Activated CD4-positive, alpha-beta T cell treated with anti-CD3 and anti-CD28 coated beads, Interleukin-2, amount 10 ng/mL, durations not matched to agents 24 days and 14 days (primary cell): ENCODE data around the gene HLA-DPB1. TPM values are rescaled to one million over a fixed set of nuclear protein-coding genes. Genes with fewer than 3 reads are reported as not detected.

ENCODE experiments used
- DNase-seq: peaks from one replicate; pipeline ENCODE4 v3.0.0; 2022
- H3K27ac Mint-ChIP-seq: one replicate; pipeline ENCODE4 v1.8.0; 2022; ENCODE audit warnings: mild to moderate bottlenecking, mixed read lengths
- H3K27me3 Mint-ChIP-seq: one replicate; pipeline ENCODE4 v1.8.0; 2022; ENCODE audit warnings: mixed read lengths
- H3K36me3 Mint-ChIP-seq: one replicate; pipeline ENCODE4 v1.8.0; 2022; ENCODE audit warnings: low read depth, mild to moderate bottlenecking, mixed read lengths
- H3K4me1 Mint-ChIP-seq: one replicate; pipeline ENCODE4 v1.8.0; 2021; ENCODE audit warnings: mixed read lengths
- H3K4me3 Mint-ChIP-seq: one replicate; pipeline ENCODE4 v1.8.0; 2022; ENCODE audit warnings: mild to moderate bottlenecking, moderate library complexity, mixed read lengths
- H3K9me3 Mint-ChIP-seq: one replicate; pipeline ENCODE4 v1.8.0; 2021; ENCODE audit warnings: mixed read lengths
- intact Hi-C: fragments of 100-400 bp; cut with micrococcal nuclease; formaldehyde crosslinking; loops from one replicate; pipeline ENCODE4 v1.15.1; 2023
- total RNA-seq: library from RNA; stranded (reverse); gene quantifications from 2 replicates; pipeline ENCODE4 v1.2.3, GENCODE V29; 2022

Gene HLA-DPB1
- total RNA-seq, 1 donor from 2014 or later, result 6.2 TPM

DNA sequence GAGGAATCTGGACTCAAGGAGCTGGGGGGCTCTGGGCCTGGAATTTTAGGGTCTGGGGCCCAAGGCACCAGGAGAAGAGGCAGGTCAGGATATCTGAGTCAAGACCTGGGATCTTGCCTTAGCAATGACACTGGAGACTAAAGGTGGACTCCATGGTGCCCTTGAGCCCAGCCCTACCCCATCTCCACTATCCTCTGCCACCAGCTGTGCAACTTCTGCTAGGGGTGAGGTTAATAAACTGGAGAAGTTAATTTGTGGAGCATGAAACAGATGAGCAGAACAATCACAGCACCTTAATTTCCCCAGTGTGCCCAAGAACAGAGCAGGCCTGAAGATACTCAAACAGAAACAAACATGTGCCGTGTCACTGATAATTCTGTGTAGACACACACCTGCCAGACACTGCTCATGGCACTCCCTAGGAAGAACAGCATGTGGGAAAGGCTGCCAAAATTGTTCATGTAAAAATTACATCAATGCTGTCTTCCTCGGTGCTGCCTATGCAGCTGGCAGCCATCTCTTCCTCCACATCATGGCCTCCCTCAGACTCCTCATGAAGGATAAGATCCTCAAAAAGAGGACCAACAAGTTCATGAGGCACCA lies 3.2 kb downstream of the HLA-DPB1 start:
- no peak overlapping the region for H3K4me3 Mint-ChIP-seq
- H3K9me3 Mint-ChIP-seq, result no peaks in the 10 kb centered on the region
- H3K36me3 Mint-ChIP-seq, result no peaks in the 10 kb centered on the region
- H3K27me3 Mint-ChIP-seq, result no peaks in the 10 kb centered on the region
- peaks cover 41% of the 10 kb centered on the region for H3K4me1 Mint-ChIP-seq
- no peak overlapping the region for H3K27ac Mint-ChIP-seq
- DNase-seq, result peak; percentile 49
- intact Hi-C loops, result loop anchor here (5.0 kb wide), 1 partner anchor 192 kb away; no protein-coding TSS in a partner anchor

DNA sequence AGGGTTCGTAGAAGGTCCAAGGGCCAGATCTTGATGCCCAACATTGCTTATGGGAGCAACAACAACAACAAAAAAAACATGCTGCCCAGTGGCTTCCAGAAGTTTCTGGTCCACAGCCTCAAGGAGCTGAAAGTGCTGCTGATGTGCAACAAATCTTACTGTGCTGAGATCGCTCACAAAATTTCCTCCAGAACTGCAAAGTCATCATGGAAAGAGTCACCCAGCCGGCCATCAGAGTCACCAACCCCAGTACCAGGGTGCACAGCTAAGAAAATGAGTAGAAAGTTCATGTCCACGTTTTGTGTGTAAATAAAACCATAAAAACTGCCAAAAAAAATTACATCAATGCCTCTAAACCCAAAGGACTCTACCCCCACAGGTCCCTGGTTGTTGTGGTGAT lies 3.8 kb downstream of the HLA-DPB1 start:
- DNase-seq, result no peak
- no peaks in the 10 kb centered on the region for H3K9me3 Mint-ChIP-seq
- no peaks in the 10 kb centered on the region for H3K36me3 Mint-ChIP-seq
- H3K4me3 Mint-ChIP-seq, result no peak overlapping the region
- no peaks in the 10 kb centered on the region for H3K27me3 Mint-ChIP-seq
- peaks cover 41% of the 10 kb centered on the region for H3K4me1 Mint-ChIP-seq
- no peak overlapping the region for H3K27ac Mint-ChIP-seq
- intact Hi-C loops, result loop anchor here (5.0 kb wide), 1 partner anchor 192 kb away; no protein-coding TSS in a partner anchor

DNA sequence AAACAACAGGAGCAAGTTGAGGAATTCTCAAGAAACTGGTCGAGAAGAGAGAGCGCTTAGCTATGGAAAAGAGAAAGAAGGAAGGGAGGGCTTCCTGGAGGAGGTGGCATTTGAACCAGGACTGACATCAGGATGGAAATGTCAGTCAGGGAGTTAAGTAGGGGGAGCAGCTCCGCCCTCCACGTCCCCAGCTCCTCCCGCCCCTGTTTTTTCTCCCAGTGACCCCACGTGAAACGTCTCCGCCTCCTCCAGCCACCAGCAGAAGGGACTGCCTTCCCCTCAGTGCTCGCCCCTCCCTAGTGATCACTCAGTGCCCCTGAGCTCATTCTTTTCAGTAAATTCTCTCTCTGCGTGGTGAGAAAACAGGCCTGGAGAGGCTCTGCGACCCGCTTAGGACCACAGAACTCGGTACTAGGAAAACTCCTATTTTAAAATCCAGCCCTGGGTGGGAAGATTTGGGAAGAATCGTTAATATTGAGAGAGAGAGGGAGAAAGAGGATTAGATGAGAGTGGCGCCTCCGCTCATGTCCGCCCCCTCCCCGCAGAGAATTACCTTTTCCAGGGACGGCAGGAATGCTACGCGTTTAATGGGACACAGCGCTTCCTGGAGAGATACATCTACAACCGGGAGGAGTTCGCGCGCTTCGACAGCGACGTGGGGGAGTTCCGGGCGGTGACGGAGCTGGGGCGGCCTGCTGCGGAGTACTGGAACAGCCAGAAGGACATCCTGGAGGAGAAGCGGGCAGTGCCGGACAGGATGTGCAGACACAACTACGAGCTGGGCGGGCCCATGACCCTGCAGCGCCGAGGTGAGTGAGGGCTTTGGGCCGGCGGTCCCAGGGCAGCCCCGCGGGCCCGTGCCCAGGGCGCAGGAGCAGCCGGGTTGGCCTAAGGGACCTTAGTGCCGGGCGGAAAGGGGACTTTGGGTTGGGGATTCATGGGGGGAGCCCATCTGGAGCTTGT lies 4.6 kb downstream of the HLA-DPB1 start:
- H3K4me1 Mint-ChIP-seq, result peaks cover 37% of the 10 kb centered on the region
- no peaks in the 10 kb centered on the region for H3K36me3 Mint-ChIP-seq
- no peaks in the 10 kb centered on the region for H3K9me3 Mint-ChIP-seq
- no peak overlapping the region for H3K4me3 Mint-ChIP-seq
- no peaks in the 10 kb centered on the region for H3K27me3 Mint-ChIP-seq
- no peak overlapping the region for H3K27ac Mint-ChIP-seq
- peak; percentile 40 for DNase-seq
- intact Hi-C loops, result no loop called here

DNA sequence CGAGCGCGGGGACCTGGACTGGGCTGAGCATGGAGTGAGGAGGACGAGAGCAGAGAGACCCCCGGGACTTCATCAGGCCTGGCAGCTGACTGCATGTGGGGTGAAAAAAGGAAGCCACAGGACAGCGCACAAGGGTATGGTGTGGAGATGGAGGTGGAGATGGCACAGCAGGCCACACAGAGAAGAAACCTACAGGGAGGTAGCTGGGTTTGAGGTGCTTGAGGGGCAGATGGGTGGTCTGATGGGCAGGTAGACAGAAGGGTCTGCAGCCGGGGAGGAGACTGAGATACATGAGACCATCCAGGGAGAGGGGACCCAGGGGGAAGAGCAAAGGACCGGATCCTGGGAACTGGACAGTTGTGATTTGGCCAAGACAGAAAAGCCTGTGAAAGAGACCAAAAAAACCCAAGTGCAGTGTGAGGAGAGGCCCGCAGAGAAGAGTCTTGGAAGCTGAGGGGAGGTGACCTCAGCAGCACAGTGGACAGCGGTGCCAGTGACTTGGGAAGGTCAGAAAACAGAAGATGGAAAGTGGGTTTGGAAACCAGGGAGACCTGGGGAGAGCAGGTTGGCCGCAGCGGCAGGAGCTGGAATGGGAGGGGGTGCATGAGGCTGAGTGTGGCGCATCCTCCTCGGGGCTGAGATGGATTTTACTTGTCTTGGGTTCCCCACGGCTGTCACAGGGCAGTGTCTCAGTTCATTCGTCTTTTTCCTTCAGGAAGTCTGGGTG lies 5.5 kb downstream of the HLA-DPB1 start:
- DNase-seq, result peak; percentile 48
- intact Hi-C loops, result no loop called here
- H3K4me1 Mint-ChIP-seq, result peaks cover 28% of the 10 kb centered on the region
- no peaks in the 10 kb centered on the region for H3K36me3 Mint-ChIP-seq
- no peaks in the 10 kb centered on the region for H3K27me3 Mint-ChIP-seq
- H3K27ac Mint-ChIP-seq, result no peak overlapping the region
- H3K9me3 Mint-ChIP-seq, result no peaks in the 10 kb centered on the region
- no peak overlapping the region for H3K4me3 Mint-ChIP-seq

DNA sequence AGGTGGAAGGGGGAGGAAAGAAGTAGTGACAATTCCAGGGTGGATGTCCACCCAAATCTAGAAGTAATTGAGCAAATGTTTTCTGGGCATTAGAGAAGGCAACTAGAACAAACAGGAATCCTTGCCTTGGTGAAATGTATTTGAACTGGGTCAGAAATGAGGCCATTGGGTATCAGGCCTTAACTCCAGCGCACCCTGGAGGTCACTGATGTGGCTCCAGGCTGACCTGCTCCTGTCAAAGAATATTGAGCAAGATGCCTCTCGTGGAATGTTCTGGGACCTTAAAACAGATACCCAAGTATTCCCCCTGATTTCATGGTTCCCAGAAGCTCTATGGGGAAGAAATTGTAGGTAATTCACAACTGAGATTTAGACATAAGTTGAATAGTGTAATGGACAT lies 6.9 kb downstream of the HLA-DPB1 start:
- Mint-ChIP-seq H3K4me1 (peaks cover 19% of the 10 kb centered on the region), H3K4me3 (no peak overlapping the region), H3K27me3 (no peaks in the 10 kb centered on the region), H3K36me3 (no peaks in the 10 kb centered on the region), H3K9me3 (no peaks in the 10 kb centered on the region), H3K27ac (no peak overlapping the region)
- peak; percentile 61 for DNase-seq
- intact Hi-C loops, result loop anchor here (1.0 kb wide), 1 partner anchor 68 kb away; no protein-coding TSS in a partner anchor

DNA sequence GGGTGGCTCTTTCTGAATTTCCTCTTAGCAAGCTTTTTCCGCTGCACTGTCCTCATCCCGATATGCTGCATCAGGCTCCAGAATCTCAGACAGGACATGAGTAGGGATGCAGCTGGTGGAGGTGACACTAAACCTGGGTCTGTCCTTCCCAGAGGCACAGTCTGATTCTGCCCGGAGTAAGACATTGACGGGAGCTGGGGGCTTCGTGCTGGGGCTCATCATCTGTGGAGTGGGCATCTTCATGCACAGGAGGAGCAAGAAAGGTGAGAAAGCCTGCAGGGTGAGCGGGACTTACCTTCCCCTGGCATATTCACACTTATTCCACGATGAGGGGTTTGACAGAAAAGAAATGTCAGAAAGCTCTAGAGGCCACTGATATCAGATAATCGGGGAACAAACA lies 9.8 kb downstream of the HLA-DPB1 start:
- DNase-seq, result peak; percentile 8
- no peak overlapping the region for H3K27ac Mint-ChIP-seq
- peaks cover 16% of the 10 kb centered on the region for H3K27me3 Mint-ChIP-seq
- H3K4me1 Mint-ChIP-seq, result peaks cover 12% of the 10 kb centered on the region
- no peak overlapping the region for H3K4me3 Mint-ChIP-seq
- intact Hi-C loops, result no loop called here
- no peaks in the 10 kb centered on the region for H3K9me3 Mint-ChIP-seq
- H3K36me3 Mint-ChIP-seq, result no peaks in the 10 kb centered on the region

DNA sequence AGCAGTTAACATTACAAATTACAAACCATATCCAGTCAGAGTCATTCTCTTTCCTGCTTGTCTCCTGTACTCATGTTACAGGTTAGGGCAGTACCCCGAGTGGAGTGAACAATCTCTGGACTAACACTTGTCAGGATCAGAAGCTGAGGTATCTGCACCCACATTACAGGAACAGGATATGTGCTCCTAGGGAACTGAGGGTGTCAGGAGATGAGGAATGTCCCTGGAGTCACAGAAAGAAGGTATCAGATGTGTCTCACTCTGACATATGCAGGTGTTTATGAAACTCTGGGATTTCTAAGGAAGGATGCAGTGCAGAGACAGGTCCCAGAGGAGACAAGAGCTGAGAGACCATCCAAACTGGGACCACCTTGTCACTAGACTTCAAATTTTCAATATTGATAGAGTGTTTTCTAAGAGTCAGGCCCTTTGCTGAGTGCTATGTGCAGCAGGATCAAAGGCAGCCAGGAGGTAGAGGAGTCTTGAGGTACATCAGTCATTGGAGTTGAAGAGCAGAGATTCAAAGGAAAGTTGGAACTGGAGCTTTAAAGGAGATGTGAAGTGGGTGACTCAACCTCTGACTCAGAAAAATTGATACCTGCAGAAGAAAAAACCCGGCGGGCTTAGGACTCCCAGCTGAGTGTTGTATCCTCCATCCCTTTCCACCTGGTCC lies 12.6 kb downstream of the HLA-DPB1 start:
- Mint-ChIP-seq H3K9me3 (no peaks in the 10 kb centered on the region), H3K27me3 (peaks cover 18% of the 10 kb centered on the region), H3K36me3 (no peaks in the 10 kb centered on the region), H3K4me1 (peaks cover 3% of the 10 kb centered on the region), H3K4me3 (no peak overlapping the region), H3K27ac (no peak overlapping the region)
- DNase-seq, result peak; percentile 46
- intact Hi-C loops, result no loop called here

DNA sequence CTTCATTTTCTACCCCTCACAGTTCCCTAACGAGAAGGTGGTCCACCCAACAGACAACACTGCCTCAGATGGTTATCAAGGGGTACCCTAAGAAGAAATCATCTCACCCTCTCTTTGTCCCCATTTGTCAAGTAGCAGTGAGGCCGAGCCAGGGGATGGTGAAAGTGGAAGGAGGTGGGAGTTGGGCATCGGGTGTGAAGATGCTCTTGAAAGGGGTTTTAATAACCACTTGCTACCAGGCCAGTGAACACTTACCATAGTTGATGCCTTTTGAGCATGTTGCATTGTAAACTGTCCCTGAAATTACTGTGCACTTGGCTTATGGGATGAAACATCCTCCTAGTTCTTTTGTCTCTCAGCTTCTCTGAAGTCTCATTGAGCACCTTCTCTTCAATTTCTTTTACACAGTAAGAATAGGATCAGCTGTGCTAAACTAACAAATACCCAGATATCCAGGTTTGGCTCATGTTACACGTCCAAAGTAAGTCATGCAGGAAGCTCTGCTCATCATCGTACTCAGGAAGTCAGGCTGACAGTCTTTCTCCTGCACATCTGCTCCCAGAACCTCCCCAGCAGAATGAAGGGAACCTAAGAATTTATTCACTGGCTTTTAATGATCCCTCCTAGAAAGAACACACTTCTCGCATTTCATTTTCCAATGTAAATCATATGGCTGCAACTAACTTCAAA lies 13.3 kb downstream of the HLA-DPB1 start:
- Mint-ChIP-seq H3K36me3 (no peaks in the 10 kb centered on the region), H3K4me1 (peaks cover 3% of the 10 kb centered on the region), H3K4me3 (no peak overlapping the region), H3K27ac (no peak overlapping the region), H3K27me3 (peaks cover 18% of the 10 kb centered on the region), H3K9me3 (no peaks in the 10 kb centered on the region)
- DNase-seq, result peak; percentile 43
- intact Hi-C loops, result no loop called here

DNA sequence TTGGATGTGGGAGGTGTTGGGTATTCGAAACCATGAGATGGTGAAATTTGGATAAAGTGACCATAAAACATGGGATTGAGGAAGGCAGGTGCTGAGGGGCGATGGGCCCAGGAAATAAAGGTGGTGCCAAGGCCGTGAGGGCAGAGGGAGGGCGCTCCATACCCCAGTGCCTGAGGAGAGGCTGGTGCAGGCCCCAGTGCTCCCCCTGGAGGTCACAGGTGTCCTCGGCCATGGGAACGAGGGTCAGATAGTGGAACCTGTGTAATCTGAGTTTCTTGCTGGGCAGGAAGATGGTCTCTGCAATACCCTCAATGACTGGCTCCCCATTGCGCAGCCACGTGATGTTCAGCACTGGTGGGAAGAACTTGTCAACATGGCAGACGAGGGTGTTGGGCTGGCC lies 16.2 kb downstream of the HLA-DPB1 start:
- H3K36me3 Mint-ChIP-seq, result no peaks in the 10 kb centered on the region
- no peaks in the 10 kb centered on the region for H3K9me3 Mint-ChIP-seq
- no peak overlapping the region for H3K4me3 Mint-ChIP-seq
- peaks cover 33% of the 10 kb centered on the region for H3K27me3 Mint-ChIP-seq
- peak; percentile 86 for DNase-seq
- H3K27ac Mint-ChIP-seq, result no peak overlapping the region
- intact Hi-C loops, result loop anchor here (2.0 kb wide), 1 partner anchor 77 kb away; no protein-coding TSS in a partner anchor
- H3K4me1 Mint-ChIP-seq, result peaks cover 3% of the 10 kb centered on the region

DNA sequence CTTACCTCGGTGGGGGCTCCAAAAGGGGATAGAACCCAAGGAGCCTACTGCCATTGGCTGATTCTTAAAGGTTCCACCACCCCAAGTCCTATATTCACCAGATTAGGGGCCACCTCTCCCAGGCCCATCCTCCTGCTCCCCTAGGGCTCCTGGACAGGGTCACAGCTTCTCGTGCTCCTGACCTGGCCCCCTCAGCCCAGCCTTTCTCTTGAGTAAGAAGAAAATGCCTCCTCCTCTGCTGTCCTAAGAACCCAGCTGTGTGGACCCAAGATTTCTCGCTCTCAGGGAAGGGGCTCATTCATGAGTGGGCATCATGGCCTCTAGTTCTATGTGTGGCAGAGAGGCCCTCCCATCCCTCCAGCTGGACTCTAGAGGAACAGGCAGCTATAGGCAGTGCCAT lies 16.6 kb downstream of the HLA-DPB1 start:
- Mint-ChIP-seq H3K4me1 (peaks cover 3% of the 10 kb centered on the region), H3K36me3 (no peaks in the 10 kb centered on the region), H3K4me3 (no peak overlapping the region), H3K9me3 (no peaks in the 10 kb centered on the region), H3K27me3 (peaks cover 34% of the 10 kb centered on the region), H3K27ac (no peak overlapping the region)
- DNase-seq, result no peak
- intact Hi-C loops, result loop anchor here (2.0 kb wide), 1 partner anchor 78 kb away; no protein-coding TSS in a partner anchor

DNA sequence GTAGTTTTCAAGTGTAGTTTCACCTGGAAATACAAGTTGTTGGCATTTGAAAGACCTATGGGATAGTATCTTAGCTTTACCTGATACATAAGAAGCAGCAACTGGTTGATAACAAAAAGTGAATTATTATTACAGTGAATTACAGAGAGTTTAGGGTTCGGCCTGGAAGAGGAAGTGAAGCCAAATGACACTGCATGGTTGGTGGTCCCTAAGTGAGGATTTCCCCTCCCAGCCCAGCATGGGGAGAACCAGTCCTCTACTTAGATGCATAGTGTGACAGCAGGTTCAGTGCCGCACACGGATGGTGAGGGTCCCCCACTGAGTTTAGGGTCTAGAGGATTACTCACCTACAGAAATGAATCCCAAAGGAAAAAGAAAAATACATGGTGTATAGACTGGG lies 18.1 kb downstream of the HLA-DPB1 start:
- intact Hi-C loops, result loop anchor here (2.0 kb wide), 1 partner anchor 79 kb away; no protein-coding TSS in a partner anchor

DNA sequence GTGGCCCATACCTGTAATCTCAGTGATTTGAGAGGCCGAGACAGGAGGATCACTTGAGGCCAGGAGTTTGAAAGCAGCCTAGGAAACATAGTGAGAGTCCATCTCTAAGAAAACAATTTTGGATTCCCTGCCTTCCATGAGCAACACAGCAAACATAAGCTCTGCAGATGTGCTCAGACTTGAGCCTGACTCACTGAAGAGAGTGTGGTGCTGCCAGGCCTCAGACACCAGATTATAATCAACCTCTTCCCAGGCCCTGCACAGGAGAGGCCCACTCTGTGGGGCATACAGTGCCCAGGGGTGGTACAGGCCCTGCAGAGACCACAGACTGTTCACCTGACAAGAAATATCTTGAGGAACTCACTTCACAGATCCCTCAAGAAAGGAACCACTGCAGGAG lies 19.9 kb downstream of the HLA-DPB1 start:
- peak; percentile 50 for DNase-seq
- Mint-ChIP-seq H3K27me3 (peaks cover 45% of the 10 kb centered on the region), H3K36me3 (peaks cover 2% of the 10 kb centered on the region), H3K4me3 (no peak overlapping the region), H3K4me1 (peaks cover 3% of the 10 kb centered on the region), H3K27ac (no peak overlapping the region), H3K9me3 (peaks cover 15% of the 10 kb centered on the region)
- intact Hi-C loops, result no loop called here

More for the DNA sequence above, 18.1 kb downstream of the HLA-DPB1 start:
- Mint-ChIP-seq H3K27ac (no peak overlapping the region), H3K4me3 (no peak overlapping the region), H3K9me3 (peaks cover 10% of the 10 kb centered on the region), H3K4me1 (peaks cover 3% of the 10 kb centered on the region), H3K27me3 (peaks cover 43% of the 10 kb centered on the region), H3K36me3 (no peaks in the 10 kb centered on the region)
- peak; percentile 40 for DNase-seq
